Panc1 (cell line): ENCODE data around the gene LTB. TPM values are rescaled to one million over a fixed set of nuclear protein-coding genes. Genes with fewer than 3 reads are reported as not detected.

Experiments
- ATAC-seq: fragments of 200-7000 bp; cut with Tn5 transposase; 2 replicates; pipeline ENCODE4 v1.9.1; 2020; ENCODE audit warnings: mild to moderate bottlenecking, moderate library complexity
- BruUV-seq: library from RNA; stranded (reverse); fragments of 400-500 nt; replicated peaks from 2 replicates; lab custom pipeline; 2021; lab: Mats Ljungman, UMichigan
- CTCF ChIA-PET: fragments of 300-600 bp; sonication (Branson Sonifier 250); formaldehyde crosslinking; loops from one replicate; lab custom pipeline; 2022; ENCODE audit warnings: antibody characterized with exemption; lab: Charles Lee
- POLR2A ChIA-PET: fragments of 300-600 bp; sonication (Branson Sonifier 250); formaldehyde crosslinking; loops from one replicate; lab custom pipeline; 2022; ENCODE audit warnings: antibody characterized with exemption; lab: Charles Lee
- DNase-seq: peaks from one replicate; pipeline ENCODE4 v3.0.0-alpha.2; 2010; ENCODE audit warnings: low read depth, low spot score
- H3K27ac ChIP-seq: 2 replicates; pipeline ENCODE4 v1.5.1; 2011; ENCODE audit warnings: mild to moderate bottlenecking, low read length, inconsistent platforms
- H3K27me3 ChIP-seq: fragments of 200-500 bp; sonication (Bioruptor generic); 2 replicates; pipeline ENCODE4 v1.6.0; 2014; ENCODE audit warnings: low read length, inconsistent platforms; ENCODE audit not compliant: control insufficient read depth, insufficient read depth
- H3K36me3 ChIP-seq: fragments of 200-500 bp; sonication (Bioruptor generic); 2 replicates; pipeline ENCODE4 v1.5.1; 2014; ENCODE audit warnings: inconsistent platforms, mild to moderate bottlenecking, low read length, moderate library complexity; ENCODE audit not compliant: control insufficient read depth, insufficient read depth
- H3K4me1 ChIP-seq: 2 replicates; pipeline ENCODE4 v1.5.1; 2011; ENCODE audit warnings: inconsistent platforms, mild to moderate bottlenecking, low read length, moderate library complexity; ENCODE audit not compliant: control insufficient read depth, insufficient read depth
- H3K4me3 ChIP-seq, 2 experiments: 2 replicates each; pipeline ENCODE4 v1.5.1; 2011 to 2012; ENCODE audit warnings: low read depth in 2 of 2, low read length in 2 of 2, mild to moderate bottlenecking in 2 of 2, inconsistent platforms in 1 of 2, moderate library complexity in 1 of 2
- H3K9me3 ChIP-seq: fragments of 200-500 bp; sonication (Bioruptor generic); 2 replicates; pipeline ENCODE4 v1.5.1; 2014; ENCODE audit warnings: low read depth, mild to moderate bottlenecking, inconsistent platforms, low read length, moderate library complexity; ENCODE audit not compliant: control insufficient read depth, insufficient read depth
- CTCF ChIP-seq: fragments of 450-650 bp; IDR thresholded peaks from 2 replicates; pipeline ENCODE4 v1.5.1; 2017; ENCODE audit warnings: mild to moderate bottlenecking
- POLR2AphosphoS5 ChIP-seq: IDR thresholded peaks from 2 replicates; pipeline ENCODE4 v1.6.1; 2012; ENCODE audit warnings: mild to moderate bottlenecking, low read depth, low read length, moderate library complexity
- REST ChIP-seq, 2 experiments: IDR thresholded peaks; 2 replicates each; pipeline ENCODE4 v1.6.1; 2011 to 2012; ENCODE audit warnings: low read depth in 2 of 2, control low read depth in 1 of 2, low read length in 1 of 2, mild to moderate bottlenecking in 1 of 2, moderate library complexity in 1 of 2; ENCODE audit not compliant: insufficient read depth in 1 of 2
- SIN3A ChIP-seq: IDR thresholded peaks from 2 replicates; pipeline ENCODE4 v1.6.1; 2012; ENCODE audit warnings: low read depth, mild to moderate bottlenecking, low read length, moderate library complexity, borderline replicate concordance; ENCODE audit not compliant: insufficient read depth
- TCF7L2 ChIP-seq: IDR thresholded peaks from 2 replicates; pipeline ENCODE4 v1.6.1; 2011; ENCODE audit warnings: mild to moderate bottlenecking, low read depth, low read length, inconsistent platforms
- in situ Hi-C: cut with HindIII; loops from 2 replicates; pipeline ENCODE4 v1.10.0; 2016; ENCODE audit warnings: low sequenced_read_pairs, low pct_unique_long_range_greater_than_20kb
- intact Hi-C: fragments of 100-400 bp; cut with micrococcal nuclease; formaldehyde crosslinking; loops from one replicate; pipeline ENCODE4 v1.10.0; 2022; ENCODE audit not compliant: unreplicated experiment
- total RNA-seq: library from RNA; stranded (reverse); gene quantifications from one replicate; pipeline ENCODE4 v1.2.1, GENCODE V29; 2021; ENCODE audit not compliant: unreplicated experiment

Gene LTB
- total RNA-seq, 1 experiment from 2014 or later, result 3.7 TPM

GRCh38 chr6:31531162-31531561, 51.1 kb downstream of the LTB start:
- Histone ChIP-seq H3K27ac (no peak overlapping the region), H3K4me1 (peaks cover 4% of the 10 kb centered on the region; the same call in 1 of the 2 replicates), H3K9me3 (no peaks in the 10 kb centered on the region), H3K4me3 (no peak overlapping the region), H3K36me3 (peaks cover 35% of the 10 kb centered on the region), H3K27me3 (no peaks in the 10 kb centered on the region)
- ATAC-seq (no peak), DNase-seq (no peak)
- intact Hi-C loops (no loop called here), in situ Hi-C loops (no loop called here)
- no TSS peak for BruUV-seq
- TF ChIP-seq TCF7L2 (no peak), POLR2AphosphoS5 (no peak), SIN3A (no peak), REST (IDR thresholded peaks at IDR 0.05; ENCODE audit: insufficient read depth in 1 of 2, low read depth in 2 of 2, low read length in 1 of 2) (no peak), CTCF (no peak)
- ChIA-PET POLR2A (no interaction called here), CTCF (no interaction called here)

GRCh38 chr6:31530659-31531058, 51.6 kb downstream of the LTB start:
- H3K9me3 ChIP-seq, result no peaks in the 10 kb centered on the region
- intact Hi-C loops (no loop called here), in situ Hi-C loops (no loop called here)
- ChIA-PET CTCF (no interaction called here), POLR2A (no interaction called here)
- TF ChIP-seq CTCF (no peak), SIN3A (no peak), TCF7L2 (no peak), REST (IDR thresholded peaks at IDR 0.05; ENCODE audit: insufficient read depth in 1 of 2, low read depth in 2 of 2, low read length in 1 of 2) (no peak), POLR2AphosphoS5 (peak; percentile 27; the same call in 1 of the 2 replicates)
- ATAC-seq (no peak), DNase-seq (no peak)
- BruUV-seq, result no TSS peak
- no peak overlapping the region for H3K4me3 ChIP-seq
- no peaks in the 10 kb centered on the region for H3K27me3 ChIP-seq
- peaks cover 30% of the 10 kb centered on the region for H3K36me3 ChIP-seq
- H3K27ac ChIP-seq, result no peak overlapping the region
- peaks cover 4% of the 10 kb centered on the region; the same call in 1 of the 2 replicates for H3K4me1 ChIP-seq

Other genes with a start within 250 kb of the LTB start
- gene HLA-B, start 225.2 kb downstream of the LTB start, total RNA-seq, result 191 TPM
- gene MICA, start 178.8 kb downstream of the LTB start, total RNA-seq, result 33.9 TPM
- gene MICB, start 84.3 kb downstream of the LTB start, total RNA-seq, result 72.1 TPM
- gene MCCD1, start 53.5 kb downstream of the LTB start, total RNA-seq, result not detected
- 401 TPM for gene DDX39B, start 40.4 kb downstream of the LTB start, total RNA-seq
- 0.98 TPM for gene ATP6V1G2, start 35.8 kb downstream of the LTB start, total RNA-seq
- 27.9 TPM for gene NFKBIL1, start 34.8 kb downstream of the LTB start, total RNA-seq
- gene LTA, start 10.1 kb downstream of the LTB start, total RNA-seq, result 0.72 TPM
- gene TNF, start 6.9 kb downstream of the LTB start, total RNA-seq, result 0.64 TPM
- gene LST1, start 3.9 kb upstream of the LTB start, total RNA-seq, result not detected
- gene NCR3, start 10.6 kb upstream of the LTB start, total RNA-seq, result not detected
- gene AIF1, start 32.8 kb upstream of the LTB start, total RNA-seq, result 0.44 TPM
- 318 TPM for gene PRRC2A, start 38.3 kb upstream of the LTB start, total RNA-seq
- gene BAG6, start 70.2 kb upstream of the LTB start, total RNA-seq, result 491 TPM
- 1.8 TPM for gene APOM, start 73.5 kb upstream of the LTB start, total RNA-seq
- gene C6orf47, start 78.4 kb upstream of the LTB start, total RNA-seq, result 22.4 TPM
- gene GPANK1, start 82.6 kb upstream of the LTB start, total RNA-seq, result 18.3 TPM
- 219 TPM for gene CSNK2B, start 83.7 kb upstream of the LTB start, total RNA-seq
- 21.2 TPM for gene LY6G5B, start 87.6 kb upstream of the LTB start, total RNA-seq
- 0.62 TPM for gene LY6G5C, start 98.6 kb upstream of the LTB start, total RNA-seq
- 47.2 TPM for gene ABHD16A, start 120.9 kb upstream of the LTB start, total RNA-seq
- gene LY6G6F, start 124.4 kb upstream of the LTB start, total RNA-seq, result not detected
- not detected for gene LY6G6D, start 132.9 kb upstream of the LTB start, total RNA-seq
- 0.23 TPM for gene LY6G6C, start 139.3 kb upstream of the LTB start, total RNA-seq
- gene MPIG6B, start 140.9 kb upstream of the LTB start, total RNA-seq, result not detected
- 104 TPM for gene DDAH2, start 146.9 kb upstream of the LTB start, total RNA-seq
- gene CLIC1, start 154.1 kb upstream of the LTB start, total RNA-seq, result 583 TPM
- 38.1 TPM for gene MSH5, start 157.6 kb upstream of the LTB start, total RNA-seq
- gene SAPCD1, start 180.2 kb upstream of the LTB start, total RNA-seq, result 6.3 TPM
- 4.3 TPM for gene VWA7, start 194.9 kb upstream of the LTB start, total RNA-seq
- gene VARS1, start 213.3 kb upstream of the LTB start, total RNA-seq, result 229 TPM
- 89.7 TPM for gene LSM2, start 224.5 kb upstream of the LTB start, total RNA-seq
- 2.8 TPM for gene HSPA1L, start 232.9 kb upstream of the LTB start, total RNA-seq
- 169 TPM for gene HSPA1A, start 233.1 kb upstream of the LTB start, total RNA-seq
- 147 TPM for gene HSPA1B, start 245.3 kb upstream of the LTB start, total RNA-seq